Measurements from ENCODE around the gene MOGAT1.
"Not testable (repeated sequence)": the region's sequence is repeated elsewhere in the genome, so short reads cannot be mapped to it uniquely, and the experiment has no call there.

The MOGAT1 gene

DNA sequence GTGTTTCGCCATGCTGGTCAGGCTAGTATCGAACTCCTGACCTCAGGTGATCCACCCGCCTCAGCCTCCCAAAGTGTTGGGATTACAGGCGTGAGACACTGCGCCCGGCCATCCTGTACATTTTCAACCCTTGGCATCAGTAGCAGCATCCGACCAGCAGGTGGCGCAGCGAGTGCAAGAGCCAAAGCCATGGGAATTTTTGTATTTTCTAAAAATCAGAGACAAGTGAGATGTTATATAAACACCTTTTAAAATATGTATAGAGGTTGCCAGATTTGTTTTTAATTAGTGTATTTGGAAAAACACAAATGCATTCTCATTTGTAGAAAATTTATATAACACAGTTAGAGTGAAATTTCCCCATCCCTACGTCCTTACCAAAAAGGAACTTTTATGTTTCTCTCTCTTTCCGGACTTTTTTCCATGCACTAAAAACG lies 36.8 kb downstream of the MOGAT1 start:
- DNase-seq, result peak in 57 of 58 donors; percentile 4 to 92 (median 57)

DNA sequence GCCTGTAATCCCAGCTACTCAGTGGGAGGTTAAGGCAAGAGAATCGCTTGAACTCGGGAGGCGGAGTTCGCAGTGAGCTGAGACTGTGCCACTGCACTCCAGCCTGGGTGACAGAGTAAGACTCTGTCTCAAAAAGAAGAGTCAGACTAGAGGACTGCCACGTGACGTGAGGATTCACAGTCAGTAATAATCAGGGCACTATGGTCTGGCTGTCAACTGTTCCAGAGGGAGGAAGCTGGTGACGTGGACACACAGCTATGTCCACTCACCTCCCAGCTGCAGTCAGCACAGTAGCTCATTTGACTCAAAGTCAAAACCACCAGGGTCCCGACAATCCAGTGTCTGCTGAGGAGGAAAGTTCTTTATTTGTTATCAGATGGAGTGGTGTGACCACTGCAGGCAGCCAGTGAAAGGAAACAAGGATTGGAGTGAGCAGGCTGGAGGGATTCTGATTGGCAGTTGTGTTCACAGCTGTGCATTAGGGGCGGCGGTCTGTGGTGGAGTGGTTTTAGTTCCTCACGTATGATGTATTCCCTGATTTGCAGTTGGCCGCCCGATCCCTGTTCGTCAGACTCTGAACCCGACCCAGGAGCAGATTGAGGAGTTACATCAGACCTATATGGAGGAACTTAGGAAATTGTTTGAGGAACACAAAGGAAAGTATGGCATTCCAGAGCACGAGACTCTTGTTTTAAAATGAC lies 37.9 kb downstream of the MOGAT1 start:
- DNase-seq, result peak in 48 of 58 donors; percentile 2 to 83 (median 49)

DNA sequence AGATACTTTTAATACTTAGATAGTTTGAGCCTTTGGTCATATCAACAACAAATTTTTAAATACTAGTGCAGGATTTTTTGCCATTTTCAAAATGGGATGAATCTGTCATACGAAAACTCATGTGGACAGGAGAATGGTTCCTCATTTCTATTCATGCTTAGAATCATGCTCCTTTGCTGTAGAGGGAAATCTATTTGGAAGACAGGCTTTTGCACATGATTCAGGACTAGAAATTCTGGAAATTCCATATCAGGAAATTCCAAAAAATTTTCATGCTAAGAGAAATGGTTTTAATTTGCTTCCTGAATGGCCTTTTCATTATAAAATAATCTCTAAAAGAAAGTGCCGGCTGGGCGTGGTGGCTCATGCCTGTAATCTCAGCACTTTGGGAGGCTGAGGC lies 39.3 kb downstream of the MOGAT1 start:
- no peak for DNase-seq

DNA sequence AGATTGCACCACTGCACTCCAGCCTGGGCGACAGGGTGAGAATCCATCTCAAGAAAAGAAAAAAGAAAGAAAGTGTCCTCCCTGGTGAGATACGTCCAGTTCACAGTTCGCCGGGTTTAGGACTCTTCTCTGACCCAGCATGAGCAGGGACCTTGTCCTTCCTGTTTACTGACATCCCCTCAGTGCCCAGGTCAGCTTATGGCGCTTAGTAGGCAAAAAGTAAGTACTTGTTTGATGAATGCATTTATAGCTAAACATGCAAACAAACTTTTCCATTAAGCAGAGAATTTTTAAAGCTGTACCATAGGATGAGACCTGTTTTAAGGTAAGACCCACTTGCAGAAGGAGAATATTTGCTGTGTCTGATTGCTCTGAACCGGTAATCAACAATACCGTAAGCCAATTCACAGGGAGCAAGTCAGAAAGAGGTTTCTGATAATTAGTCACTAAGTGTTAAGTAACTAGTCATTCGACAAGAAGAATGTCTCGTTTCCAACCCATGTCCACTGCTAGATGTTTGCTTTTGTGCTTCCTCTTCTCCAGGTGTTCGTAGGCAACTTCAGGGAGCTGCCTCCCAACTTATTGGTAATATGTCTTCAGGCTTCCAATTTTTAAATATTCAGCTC lies 40.0 kb downstream of the MOGAT1 start:
- DNase-seq, result no peak

DNA sequence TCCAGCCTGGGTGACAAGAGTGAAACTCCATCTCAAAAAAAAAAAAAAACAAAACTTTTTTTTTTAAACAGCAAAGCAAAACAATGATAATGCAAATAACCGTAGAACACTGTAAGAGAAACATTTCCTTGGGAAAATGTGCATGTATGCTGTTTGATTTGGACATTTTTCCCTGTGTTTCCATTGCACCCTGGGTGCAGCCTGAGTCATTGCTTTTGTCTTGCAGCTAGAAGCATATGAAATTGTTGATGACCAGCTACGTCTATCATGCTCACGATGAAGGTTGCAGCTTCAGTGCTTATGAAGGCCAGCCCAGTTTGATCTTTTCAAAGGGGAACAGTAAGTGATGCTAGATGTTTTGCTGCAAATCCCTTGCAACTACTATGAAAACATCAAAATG lies 41.5 kb downstream of the MOGAT1 start:
- no peak for DNase-seq

DNA sequence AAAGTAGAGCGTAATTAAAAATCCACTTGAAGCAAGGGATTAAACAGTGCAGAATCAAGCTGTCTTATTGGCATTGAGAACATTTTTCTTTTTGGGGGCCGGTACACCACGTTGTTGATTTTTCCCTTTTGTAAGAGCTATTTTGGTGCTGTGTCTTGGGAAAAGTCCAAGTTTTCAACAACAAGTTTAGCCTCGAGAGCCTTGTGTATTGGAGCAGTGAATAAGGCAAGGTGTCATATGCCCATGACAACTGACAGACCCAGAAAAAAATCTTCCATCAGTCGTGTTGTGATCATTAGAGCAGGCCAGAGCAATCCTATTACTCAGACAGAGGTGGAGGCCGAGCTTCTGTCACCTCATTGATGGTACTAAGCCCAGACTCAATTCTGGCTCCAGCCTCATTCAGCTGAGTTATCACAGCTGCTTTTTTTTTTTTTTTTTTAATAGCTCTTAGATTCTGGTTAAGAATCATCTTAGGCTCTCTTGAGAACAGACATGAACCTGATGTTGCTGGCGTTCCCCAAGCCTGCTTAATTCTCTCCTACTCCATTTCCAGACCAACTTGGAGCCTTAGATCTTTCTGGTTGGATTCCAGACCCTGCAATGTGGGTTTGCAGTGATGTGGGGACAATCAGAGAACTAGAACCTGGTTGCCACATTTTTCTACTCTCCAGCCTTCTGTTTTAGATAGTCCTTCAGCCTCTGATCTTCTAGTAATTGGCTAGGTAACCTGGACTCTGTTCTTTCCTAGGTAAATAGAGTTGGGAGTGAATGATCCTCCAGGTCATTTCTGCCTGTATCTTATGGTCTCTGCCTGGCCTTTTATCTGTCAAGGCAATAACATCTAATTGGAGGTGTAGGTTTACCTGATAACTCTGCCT lies 43.1 kb downstream of the MOGAT1 start:
- no peak for DNase-seq

DNA sequence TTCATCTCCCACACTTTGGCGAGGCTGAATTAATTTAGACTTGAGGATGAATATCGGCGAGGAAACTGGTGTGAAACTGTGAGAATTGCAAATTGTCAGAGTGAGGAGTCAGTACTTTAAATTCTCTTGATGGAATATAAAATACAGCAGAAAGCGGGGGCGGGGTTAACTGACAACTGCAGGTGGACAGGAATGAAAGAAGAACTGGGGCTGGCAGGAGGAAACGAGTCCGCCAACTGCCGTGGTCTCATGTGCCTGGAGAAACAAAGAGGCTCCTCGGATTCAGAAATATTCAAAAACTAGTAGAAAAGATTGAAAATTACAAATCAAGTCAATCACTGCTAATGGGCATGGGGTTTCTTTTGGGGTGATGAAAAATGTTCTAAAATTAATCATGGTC lies 44.3 kb downstream of the MOGAT1 start:
- peak in 8 of 58 donors; percentile 4 to 31 (median 14) for DNase-seq

DNA sequence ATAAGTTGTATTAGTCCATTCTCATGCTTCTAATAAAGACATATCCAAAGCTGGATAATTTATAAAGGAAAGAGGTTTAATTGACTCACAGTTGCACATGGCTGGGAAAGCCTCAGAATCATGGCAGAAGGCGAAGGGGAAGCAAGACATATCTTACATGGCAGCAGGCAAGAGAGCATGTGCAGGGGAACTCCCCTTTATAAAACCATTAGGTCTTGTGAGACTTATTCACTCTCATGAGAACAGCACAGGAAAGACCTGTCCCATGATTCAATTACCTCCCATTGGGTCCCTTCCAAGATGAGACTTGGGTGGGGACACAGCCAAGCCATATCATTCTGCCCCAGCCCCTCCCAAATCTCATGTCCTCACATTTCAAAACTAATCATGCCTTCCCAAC lies 48.3 kb downstream of the MOGAT1 start:
- DNase-seq, result not testable (repeated sequence)

DNA sequence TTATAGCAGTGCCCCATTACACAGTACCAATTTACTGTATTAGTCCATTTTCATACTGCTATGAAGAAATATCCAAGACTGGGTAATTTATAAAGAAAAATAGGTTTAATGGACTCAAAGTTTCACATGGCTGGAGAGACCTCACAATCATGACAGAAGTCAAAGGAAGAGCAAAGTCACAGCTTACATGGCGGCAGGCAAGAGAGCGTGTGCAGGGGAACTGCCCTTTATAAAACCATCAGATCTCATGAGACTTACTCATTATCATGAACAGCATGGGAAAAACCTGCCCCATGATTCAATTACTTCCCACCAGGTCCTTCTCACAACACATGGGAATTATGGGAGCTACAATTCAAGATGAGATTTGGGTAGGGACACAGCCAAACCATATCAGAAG lies 50.1 kb downstream of the MOGAT1 start:
- not testable (repeated sequence) for DNase-seq

DNA sequence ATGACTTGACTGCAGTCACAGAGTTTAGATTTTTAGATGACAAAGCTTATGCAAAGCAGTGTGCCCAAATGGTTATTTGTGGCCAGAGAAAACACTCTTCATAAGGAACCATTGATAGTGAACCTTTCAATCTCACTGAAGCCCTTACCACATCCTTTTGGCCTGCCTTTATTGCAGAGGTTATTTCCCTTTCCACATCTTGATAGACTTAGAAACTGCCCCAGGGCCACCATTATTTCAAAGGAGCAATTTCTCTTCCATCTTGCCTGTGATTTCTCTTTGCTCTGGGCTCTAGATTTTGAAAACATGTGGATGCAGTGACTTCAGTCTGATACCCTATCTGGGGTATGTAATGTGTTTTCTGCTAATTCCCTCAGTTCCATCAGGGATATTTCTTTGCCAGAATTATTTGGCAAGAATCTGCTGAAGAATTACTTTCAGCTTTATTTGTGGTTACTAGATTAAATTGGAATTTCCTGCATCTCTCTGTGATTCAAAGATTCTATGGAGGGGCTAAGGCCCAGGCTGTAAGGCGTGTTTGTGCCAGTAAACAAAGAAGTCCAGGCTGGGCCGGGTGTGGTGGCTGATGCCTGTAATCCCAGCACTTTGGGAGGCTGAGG lies 51.0 kb downstream of the MOGAT1 start:
- DNase-seq, result no peak

DNA sequence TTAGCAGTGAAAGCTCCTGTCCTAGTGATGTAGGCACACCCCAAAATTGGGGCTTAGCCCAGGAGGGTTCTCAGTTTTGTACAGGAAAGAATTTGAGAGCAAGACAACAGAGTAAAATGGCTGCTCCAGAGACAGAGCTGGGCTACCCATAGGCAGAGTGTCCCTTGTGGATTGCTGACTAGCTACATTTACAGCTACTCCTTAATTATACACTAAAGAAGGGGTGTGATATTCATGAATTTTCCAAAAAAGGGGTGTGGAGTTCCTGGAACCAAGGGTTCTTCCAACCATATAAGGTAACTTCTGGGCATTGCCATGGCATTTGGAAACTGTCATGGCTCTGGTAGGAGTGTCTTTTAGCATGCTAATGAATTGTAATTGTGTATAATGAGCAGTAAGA lies 52.8 kb downstream of the MOGAT1 start:
- no peak for DNase-seq

DNA sequence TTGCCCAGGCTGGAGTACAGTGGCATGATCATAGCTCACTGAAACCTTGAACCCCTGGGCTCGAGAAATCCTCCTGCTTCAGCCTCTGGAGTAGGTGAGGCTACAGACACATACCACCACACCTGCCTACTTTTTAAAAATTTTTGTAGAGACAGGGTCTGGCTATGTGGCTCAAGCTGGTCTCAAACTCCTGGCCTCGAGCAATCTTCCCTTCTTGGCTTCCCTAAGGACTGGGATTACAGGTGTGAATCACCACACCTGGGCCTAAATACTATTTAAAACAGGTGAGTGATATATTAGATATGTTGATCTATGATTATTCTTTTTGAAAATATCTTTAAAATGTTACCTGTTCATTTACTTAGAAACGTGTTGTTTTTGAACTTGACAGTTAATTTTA lies 57.2 kb downstream of the MOGAT1 start:
- DNase-seq, result no peak

DNA sequence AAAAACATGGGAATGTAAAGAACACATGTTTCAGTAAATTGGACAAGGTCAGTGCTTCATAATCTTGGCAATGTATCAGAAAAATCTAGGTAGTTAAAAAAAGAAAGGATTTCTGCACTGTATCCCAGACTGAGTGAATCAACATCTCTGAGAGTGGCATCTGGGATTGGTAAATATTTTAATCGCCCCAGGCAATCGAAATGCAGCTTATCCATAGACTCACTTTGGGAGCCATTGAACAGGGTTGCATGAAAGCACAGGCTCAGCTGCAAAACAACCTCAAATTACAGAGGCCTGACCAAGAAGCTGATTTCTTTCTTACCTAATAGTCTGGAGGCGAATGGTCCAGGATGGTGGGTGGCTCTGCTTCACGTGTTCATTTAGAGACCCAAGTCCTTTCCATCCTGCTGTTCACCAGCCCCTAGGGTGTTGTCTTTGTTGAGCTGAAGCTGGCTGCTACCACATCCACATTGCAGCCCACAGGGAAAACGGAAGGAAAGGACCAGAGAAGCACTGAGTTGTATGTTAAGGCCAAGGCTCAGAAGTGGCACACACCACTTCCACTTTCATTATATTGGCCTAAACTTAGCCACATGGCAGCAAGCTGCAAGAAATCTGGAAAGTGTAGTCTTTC lies 59.0 kb downstream of the MOGAT1 start:
- DNase-seq, result peak in 4 of 58 donors; percentile 20 to 28 (median 28)

DNA sequence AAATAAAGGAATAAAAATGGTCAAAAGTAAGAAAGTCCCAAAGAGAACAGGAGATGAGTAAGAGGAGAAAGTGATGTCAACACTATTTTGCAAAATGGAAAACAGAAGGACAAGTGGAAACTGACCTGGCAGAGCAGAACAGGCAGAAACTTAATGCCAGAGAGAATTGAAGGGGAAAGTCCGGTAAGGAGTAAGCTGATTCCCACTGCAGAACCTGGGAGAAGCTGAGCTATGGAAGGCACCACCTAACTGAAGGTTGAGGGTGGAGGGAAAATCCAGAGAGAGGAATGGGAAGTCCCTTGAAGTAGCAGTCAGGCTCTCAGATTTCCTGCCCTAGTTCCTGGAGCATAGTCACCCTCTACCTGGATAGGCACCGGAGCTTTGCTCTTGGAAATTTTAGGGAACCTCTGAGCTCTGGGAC lies 59.8 kb downstream of the MOGAT1 start:
- DNase-seq, result no peak

DNA sequence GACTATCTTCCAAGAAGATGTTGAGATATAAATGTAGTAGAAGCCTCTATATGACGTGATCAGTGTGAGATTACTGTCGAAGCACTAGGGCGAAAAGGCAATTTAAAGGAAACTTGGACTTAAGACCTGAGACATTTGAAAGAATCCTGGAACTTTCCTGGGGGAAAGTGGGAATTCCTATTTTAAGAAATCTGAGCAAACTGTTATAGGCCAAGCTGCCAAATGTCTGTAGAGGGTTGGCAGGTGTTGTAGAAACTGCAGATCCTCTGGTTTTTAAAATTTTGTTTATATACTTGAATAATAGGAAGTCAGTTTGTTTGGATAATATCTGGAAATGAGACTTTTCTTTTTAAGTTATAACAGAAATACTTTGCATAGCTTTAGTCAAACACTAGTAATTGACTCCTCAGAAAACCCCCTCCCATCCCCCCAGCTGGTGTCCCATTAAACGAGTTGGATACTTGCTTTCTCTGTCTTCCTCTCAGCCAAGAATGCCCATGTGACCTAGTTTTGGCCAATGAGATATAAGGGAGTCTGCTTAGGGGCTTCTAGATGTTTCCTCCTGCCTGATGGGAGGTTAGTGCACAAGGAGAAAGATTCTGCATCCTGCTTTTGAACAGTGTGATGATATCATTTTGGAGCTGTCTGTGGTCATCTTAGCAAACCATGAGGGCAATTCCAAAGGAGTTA lies 61.2 kb downstream of the MOGAT1 start:
- no peak for DNase-seq

DNA sequence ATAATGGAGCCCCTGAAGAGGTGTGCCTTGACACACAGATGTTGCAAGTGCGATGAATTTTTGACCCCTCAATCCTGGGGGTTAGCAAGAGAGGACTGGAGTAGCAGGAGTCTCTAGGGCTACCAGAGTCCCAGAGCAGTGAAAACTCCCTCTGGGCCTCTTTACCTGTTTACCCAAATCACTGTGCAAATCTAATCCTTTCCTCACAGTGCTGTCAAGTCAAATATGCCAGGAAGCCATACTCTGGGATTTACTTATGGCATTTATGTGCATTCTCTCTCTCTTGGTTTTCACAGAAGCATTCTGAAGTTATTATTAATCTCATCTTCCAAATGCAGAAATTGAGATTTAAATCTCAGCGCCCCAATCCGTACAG lies 62.0 kb downstream of the MOGAT1 start:
- no peak for DNase-seq

DNA sequence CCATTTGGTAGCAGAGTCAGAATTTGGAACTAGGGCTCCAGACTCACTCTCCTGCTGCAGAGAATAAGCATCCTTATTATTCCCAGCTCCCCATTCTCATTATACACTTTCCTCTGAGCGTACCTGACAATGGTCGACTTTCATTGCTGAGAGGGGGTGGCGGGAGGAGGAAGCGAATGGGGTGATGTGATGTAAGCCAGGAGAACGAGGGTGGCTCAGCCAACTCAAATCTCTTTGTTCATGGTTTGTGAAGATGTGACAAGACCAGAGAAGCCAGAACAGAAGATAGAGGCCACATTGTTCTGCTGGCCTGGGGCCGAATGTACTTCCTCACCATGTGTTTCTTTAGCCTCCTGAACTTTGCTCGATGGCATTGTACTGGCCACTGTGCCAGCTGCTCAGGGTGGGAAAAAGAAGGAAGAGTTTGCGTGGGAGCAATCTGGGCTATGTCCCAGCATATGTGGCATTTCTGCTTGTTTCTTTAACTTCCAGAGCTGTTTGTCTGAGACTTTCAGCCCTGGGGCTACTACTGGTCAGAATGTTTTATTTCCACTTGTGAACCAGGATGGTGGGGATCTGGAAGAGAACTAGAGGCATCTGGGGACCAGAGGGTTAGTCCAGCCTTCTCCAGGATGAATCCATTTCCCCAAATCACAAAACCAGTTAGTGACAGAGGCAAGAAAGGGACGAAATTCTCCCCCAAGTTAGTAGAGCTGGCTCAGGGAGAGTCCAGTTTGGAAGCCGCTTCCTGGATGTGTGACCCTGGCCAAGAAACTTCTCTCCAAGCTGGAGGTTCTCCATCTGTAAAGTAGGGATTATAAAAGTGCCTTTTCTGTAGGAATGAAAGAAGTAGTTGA lies 62.6 kb downstream of the MOGAT1 start:
- peak in 17 of 58 donors; percentile 7 to 52 (median 27) for DNase-seq

DNA sequence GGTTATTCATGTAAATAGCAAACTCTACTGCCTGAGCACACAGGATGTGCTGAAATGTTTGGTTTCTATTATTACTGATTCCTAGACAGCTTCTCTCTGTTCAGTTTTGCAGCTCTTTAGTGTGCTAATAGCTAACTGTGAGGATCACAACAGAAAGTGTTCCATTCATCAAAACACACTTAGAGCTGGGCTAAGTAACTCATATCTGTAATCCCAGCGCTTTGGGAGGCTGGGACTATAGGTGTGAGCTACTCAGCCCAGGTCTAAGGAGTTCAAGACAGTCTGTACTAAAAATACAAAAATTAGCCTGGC lies 63.2 kb downstream of the MOGAT1 start:
- no peak for DNase-seq

DNA sequence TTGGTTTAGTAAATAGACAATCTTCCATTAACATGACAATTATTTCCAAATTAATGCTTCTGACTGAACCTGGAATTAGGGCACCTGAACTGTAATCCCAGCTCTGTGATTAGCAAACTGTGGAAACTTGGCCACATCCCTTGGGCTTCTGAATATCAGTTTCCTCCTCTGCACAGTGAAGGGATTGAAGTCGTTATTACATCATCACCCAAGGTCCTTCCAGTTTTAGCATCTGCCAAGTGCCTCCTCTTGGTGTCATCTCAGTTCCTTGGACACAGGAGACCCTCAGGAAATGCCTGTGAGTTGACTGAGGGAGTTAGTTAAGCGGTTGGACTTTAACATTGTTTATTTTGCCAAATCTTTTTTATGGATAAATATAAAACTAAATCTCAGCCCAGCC lies 64.8 kb downstream of the MOGAT1 start:
- no peak for DNase-seq

DNA sequence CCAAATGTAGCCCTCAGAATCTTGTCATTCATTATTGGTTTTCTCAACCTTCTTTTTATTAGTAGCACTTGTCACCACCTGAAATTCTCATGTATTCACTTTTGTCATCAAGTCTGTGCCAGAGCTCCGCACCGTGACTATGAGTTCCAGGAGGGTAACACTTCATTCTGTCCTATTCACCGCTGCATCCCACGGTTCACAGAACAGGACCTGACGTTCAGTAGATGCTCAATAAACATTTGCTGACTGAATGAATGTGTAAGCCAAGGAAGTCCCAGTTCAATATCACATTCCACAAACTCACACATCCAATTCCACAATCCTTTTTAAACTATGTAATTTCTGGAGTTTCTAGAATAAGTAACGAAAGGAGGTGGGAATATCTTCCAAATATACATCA lies 65.5 kb downstream of the MOGAT1 start:
- DNase-seq, result no peak
